Measurements from ENCODE around the gene APOF. TPM values are rescaled to one million over a fixed set of nuclear protein-coding genes. Genes with fewer than 3 reads are reported as not detected.

APOF gene
- total and polyA plus RNA-seq, 10 of the 15 experiments (the other 5 are each of a cell fraction or from before 2014, with no cell fraction given) = 0.04 to 0.19 (median 0.11) TPM; not detected in 5

DNA sequence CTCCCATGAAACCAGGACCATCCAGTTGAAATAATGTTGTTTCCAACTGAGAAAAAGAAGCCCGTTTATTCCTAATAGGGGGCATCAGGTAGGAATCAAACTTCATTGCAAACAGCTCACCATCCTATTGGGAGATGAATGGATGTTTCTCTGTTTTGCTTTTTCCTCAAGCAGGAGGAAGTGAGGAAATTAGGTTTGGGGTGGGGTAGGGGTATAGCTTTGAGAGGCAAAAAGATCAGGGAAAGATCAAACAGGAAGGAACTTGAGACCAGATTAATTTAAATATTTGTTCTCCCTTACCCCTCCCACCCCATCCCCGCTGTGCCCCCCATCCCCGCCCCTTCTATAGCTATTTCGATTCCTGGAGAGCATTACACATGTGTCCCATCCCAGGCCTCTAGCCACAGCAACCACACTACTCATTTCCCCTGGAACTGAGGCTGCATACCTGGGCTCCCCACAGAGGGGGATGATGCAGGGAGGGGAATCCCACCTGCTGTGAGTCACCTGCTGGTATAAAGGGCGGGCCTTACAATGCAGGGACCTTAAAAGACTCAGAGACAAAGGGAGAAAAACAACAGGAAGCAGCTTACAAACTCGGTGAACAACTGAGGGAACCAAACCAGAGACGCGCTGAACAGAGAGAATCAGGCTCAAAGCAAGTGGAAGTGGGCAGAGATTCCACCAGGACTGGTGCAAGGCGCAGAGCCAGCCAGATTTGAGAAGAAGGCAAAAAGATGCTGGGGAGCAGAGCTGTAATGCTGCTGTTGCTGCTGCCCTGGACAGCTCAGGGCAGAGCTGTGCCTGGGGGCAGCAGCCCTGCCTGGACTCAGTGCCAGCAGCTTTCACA is 24.1 kb downstream of the APOF start, which contains the start of gene IL23A (continued):
- TF ChIP-seq EP300 (IDR thresholded peaks at IDR 0.05; ENCODE audit: borderline replicate concordance in 1 of 2, control insufficient read depth in 1 of 2, low read depth in 2 of 2, low read length in 2 of 2) (no peak), ZNF207 (IDR thresholded peaks at IDR 0.05; ENCODE audit: borderline replicate concordance) (no peak), CREB1 (IDR thresholded peaks at IDR 0.05; ENCODE audit: low read depth) (peak; percentile 69; the same call in 1 of the 2 replicates), ZNF217 (IDR thresholded peaks at IDR 0.05) (no peak), ZNF274 (IDR thresholded peaks at IDR 0.05; ENCODE audit: insufficient read depth, insufficient read length) (no peak), RAD51 (IDR thresholded peaks at IDR 0.05) (peak; percentile 53; the same call in 1 of the 2 replicates), CHD1 (IDR thresholded peaks at IDR 0.05; ENCODE audit: low read depth, low read length) (no peak), PML (IDR thresholded peaks at IDR 0.05; ENCODE audit: low read length) (no peak), CEBPB (IDR thresholded peaks at IDR 0.05; ENCODE audit: borderline replicate concordance in 1 of 2, low read depth in 2 of 2, low read length in 2 of 2) (no peak), MTA2 (IDR thresholded peaks at IDR 0.05; ENCODE audit: low read depth) (no peak), TCF7 (IDR thresholded peaks at IDR 0.05; ENCODE audit: borderline replicate concordance) (no peak), PAX8 (IDR thresholded peaks at IDR 0.05) (no peak), MTA3 (IDR thresholded peaks at IDR 0.05; ENCODE audit: borderline replicate concordance, low read length) (no peak; the same call in 1 of the 2 replicates), YBX1 (IDR thresholded peaks at IDR 0.05) (no peak), ZNF24 (IDR thresholded peaks at IDR 0.05) (no peak)
- TF ChIP-seq, protein P1, sequence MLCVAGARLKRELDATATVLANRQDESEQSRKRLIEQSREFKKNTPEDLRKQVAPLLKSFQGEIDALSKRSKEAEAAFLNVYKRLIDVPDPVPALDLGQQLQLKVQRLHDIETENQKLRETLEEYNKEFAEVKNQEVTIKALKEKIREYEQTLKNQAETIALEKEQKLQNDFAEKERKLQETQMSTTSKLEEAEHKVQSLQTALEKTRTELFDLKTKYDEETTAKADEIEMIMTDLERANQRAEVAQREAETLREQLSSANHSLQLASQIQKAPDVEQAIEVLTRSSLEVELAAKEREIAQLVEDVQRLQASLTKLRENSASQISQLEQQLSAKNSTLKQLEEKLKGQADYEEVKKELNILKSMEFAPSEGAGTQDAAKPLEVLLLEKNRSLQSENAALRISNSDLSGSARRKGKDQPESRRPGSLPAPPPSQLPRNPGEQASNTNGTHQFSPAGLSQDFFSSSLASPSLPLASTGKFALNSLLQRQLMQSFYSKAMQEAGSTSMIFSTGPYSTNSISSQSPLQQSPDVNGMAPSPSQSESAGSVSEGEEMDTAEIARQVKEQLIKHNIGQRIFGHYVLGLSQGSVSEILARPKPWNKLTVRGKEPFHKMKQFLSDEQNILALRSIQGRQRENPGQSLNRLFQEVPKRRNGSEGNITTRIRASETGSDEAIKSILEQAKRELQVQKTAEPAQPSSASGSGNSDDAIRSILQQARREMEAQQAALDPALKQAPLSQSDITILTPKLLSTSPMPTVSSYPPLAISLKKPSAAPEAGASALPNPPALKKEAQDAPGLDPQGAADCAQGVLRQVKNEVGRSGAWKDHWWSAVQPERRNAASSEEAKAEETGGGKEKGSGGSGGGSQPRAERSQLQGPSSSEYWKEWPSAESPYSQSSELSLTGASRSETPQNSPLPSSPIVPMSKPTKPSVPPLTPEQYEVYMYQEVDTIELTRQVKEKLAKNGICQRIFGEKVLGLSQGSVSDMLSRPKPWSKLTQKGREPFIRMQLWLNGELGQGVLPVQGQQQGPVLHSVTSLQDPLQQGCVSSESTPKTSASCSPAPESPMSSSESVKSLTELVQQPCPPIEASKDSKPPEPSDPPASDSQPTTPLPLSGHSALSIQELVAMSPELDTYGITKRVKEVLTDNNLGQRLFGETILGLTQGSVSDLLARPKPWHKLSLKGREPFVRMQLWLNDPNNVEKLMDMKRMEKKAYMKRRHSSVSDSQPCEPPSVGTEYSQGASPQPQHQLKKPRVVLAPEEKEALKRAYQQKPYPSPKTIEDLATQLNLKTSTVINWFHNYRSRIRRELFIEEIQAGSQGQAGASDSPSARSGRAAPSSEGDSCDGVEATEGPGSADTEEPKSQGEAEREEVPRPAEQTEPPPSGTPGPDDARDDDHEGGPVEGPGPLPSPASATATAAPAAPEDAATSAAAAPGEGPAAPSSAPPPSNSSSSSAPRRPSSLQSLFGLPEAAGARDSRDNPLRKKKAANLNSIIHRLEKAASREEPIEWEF (IDR thresholded peaks at IDR 0.05; ENCODE audit: insufficient replicate concordance, low read depth, low read length) = no peak
- TF ChIP-seq, protein P2, sequence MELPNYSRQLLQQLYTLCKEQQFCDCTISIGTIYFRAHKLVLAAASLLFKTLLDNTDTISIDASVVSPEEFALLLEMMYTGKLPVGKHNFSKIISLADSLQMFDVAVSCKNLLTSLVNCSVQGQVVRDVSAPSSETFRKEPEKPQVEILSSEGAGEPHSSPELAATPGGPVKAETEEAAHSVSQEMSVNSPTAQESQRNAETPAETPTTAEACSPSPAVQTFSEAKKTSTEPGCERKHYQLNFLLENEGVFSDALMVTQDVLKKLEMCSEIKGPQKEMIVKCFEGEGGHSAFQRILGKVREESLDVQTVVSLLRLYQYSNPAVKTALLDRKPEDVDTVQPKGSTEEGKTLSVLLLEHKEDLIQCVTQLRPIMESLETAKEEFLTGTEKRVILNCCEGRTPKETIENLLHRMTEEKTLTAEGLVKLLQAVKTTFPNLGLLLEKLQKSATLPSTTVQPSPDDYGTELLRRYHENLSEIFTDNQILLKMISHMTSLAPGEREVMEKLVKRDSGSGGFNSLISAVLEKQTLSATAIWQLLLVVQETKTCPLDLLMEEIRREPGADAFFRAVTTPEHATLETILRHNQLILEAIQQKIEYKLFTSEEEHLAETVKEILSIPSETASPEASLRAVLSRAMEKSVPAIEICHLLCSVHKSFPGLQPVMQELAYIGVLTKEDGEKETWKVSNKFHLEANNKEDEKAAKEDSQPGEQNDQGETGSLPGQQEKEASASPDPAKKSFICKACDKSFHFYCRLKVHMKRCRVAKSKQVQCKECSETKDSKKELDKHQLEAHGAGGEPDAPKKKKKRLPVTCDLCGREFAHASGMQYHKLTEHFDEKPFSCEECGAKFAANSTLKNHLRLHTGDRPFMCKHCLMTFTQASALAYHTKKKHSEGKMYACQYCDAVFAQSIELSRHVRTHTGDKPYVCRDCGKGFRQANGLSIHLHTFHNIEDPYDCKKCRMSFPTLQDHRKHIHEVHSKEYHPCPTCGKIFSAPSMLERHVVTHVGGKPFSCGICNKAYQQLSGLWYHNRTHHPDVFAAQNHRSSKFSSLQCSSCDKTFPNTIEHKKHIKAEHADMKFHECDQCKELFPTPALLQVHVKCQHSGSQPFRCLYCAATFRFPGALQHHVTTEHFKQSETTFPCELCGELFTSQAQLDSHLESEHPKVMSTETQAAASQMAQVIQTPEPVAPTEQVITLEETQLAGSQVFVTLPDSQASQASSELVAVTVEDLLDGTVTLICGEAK (IDR thresholded peaks at IDR 0.05; ENCODE audit: borderline replicate concordance) = no peak
- TF ChIP-seq, protein P3, sequence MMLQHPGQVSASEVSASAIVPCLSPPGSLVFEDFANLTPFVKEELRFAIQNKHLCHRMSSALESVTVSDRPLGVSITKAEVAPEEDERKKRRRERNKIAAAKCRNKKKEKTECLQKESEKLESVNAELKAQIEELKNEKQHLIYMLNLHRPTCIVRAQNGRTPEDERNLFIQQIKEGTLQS (IDR thresholded peaks at IDR 0.05; ENCODE audit: borderline replicate concordance, extremely low read depth, low read depth, low read length) = no peak
